Mesenchymal stem cell (in vitro differentiated cells and primary cell): Measurements from ENCODE around the gene C3orf20.

ENCODE experiments used
- DNase-seq: peaks from one replicate; pipeline ENCODE4 v3.0.0-alpha.2; 2013
- H2AFZ ChIP-seq: one replicate; pipeline ENCODE4 v1.6.1; 2013; ENCODE audit warnings: low read depth, mild to moderate bottlenecking, control low read depth, inconsistent platforms, low read length, moderate library complexity
- H2AK5ac ChIP-seq: 2 replicates; pipeline ENCODE4 v1.6.1; 2013; ENCODE audit warnings: low read length, moderate library complexity, mild to moderate bottlenecking, inconsistent platforms; ENCODE audit not compliant: severe bottlenecking
- H2BK120ac ChIP-seq: one replicate; pipeline ENCODE4 v1.6.1; 2013; ENCODE audit warnings: low read depth, mild to moderate bottlenecking, inconsistent platforms, low read length, moderate library complexity
- H2BK12ac ChIP-seq, 2 experiments: one replicate each; pipeline ENCODE4 v1.6.1; 2013; ENCODE audit warnings: inconsistent platforms in 2 of 2, low read length in 2 of 2, mild to moderate bottlenecking in 2 of 2, moderate library complexity in 2 of 2, control low read depth in 1 of 2
- H2BK15ac ChIP-seq: one replicate; pipeline ENCODE4 v1.6.1; 2013; ENCODE audit warnings: mild to moderate bottlenecking, low read depth, inconsistent platforms; ENCODE audit not compliant: poor library complexity, severe bottlenecking
- H2BK5ac ChIP-seq: 2 replicates; pipeline ENCODE4 v1.6.1; 2013; ENCODE audit warnings: low read depth, mild to moderate bottlenecking, low read length, control low read depth, inconsistent platforms; ENCODE audit not compliant: poor library complexity, severe bottlenecking
- H3K14ac ChIP-seq, 2 experiments: one replicate each; pipeline ENCODE4 v1.6.1; 2013; ENCODE audit warnings: inconsistent platforms in 2 of 2, low read length in 2 of 2, control low read depth in 1 of 2, mild to moderate bottlenecking in 1 of 2, moderate library complexity in 1 of 2
- H3K18ac ChIP-seq, 2 experiments: one replicate each; pipeline ENCODE4 v1.6.1; 2013; ENCODE audit warnings: inconsistent platforms in 2 of 2, low read length in 2 of 2, control low read depth in 1 of 2, low read depth in 1 of 2, mild to moderate bottlenecking in 1 of 2
- H3K23ac ChIP-seq, 2 experiments: one replicate each; pipeline ENCODE4 v1.6.1; 2013; ENCODE audit warnings: inconsistent platforms in 2 of 2, low read length in 2 of 2, mild to moderate bottlenecking in 2 of 2, moderate library complexity in 2 of 2, control low read depth in 1 of 2
- H3K27ac ChIP-seq: 2 replicates; pipeline ENCODE4 v1.5.1; 2013; ENCODE audit warnings: mild to moderate bottlenecking, moderate library complexity, low read length, control low read depth, inconsistent platforms; ENCODE audit not compliant: poor library complexity, severe bottlenecking
- H3K27me3 ChIP-seq, 2 experiments: 2 replicates each; pipeline versions ENCODE4 v1.6.1 to v1.7.0; 2013; ENCODE audit warnings: low read length in 2 of 2, mild to moderate bottlenecking in 2 of 2, moderate library complexity in 2 of 2, control low read depth in 1 of 2, inconsistent platforms in 1 of 2; ENCODE audit not compliant: control insufficient read depth in 1 of 2, insufficient read depth in 1 of 2
- H3K36me3 ChIP-seq, 2 experiments: 2 replicates each; pipeline versions ENCODE4 v1.6.1 to v1.7.0; 2013; ENCODE audit warnings: low read length in 2 of 2, control low read depth in 1 of 2, inconsistent platforms in 1 of 2, low read depth in 1 of 2, mild to moderate bottlenecking in 1 of 2; ENCODE audit not compliant: insufficient read depth in 2 of 2, control insufficient read depth in 1 of 2
- H3K4ac ChIP-seq, 2 experiments: one replicate each; pipeline ENCODE4 v1.6.1; 2013; ENCODE audit warnings: inconsistent platforms in 2 of 2, low read length in 2 of 2, mild to moderate bottlenecking in 2 of 2, moderate library complexity in 2 of 2, control low read depth in 1 of 2, low read depth in 1 of 2
- H3K4me1 ChIP-seq: 2 replicates; pipeline ENCODE4 v1.6.1; 2013; ENCODE audit warnings: low read depth, low read length, control low read depth; ENCODE audit not compliant: control insufficient read depth, insufficient read depth
- H3K4me2 ChIP-seq: 2 replicates; pipeline ENCODE4 v1.6.1; 2013; ENCODE audit warnings: low read length, mild to moderate bottlenecking, inconsistent platforms; ENCODE audit not compliant: poor library complexity, severe bottlenecking
- H3K4me3 ChIP-seq, 2 experiments: 2 replicates each; pipeline versions ENCODE4 v1.5.1 to v1.7.0; 2013; ENCODE audit warnings: low read length in 2 of 2, mild to moderate bottlenecking in 2 of 2, control low read depth in 1 of 2, low read depth in 1 of 2; ENCODE audit not compliant: insufficient read depth in 1 of 2
- H3K79me1 ChIP-seq: replicated peaks from 2 replicates; pipeline ENCODE4 v1.6.1; 2013; ENCODE audit warnings: mild to moderate bottlenecking, control low read depth, low read length, inconsistent platforms; ENCODE audit not compliant: poor library complexity, severe bottlenecking
- H3K9ac ChIP-seq: 2 replicates; pipeline ENCODE4 v1.7.0; 2013; ENCODE audit warnings: mild to moderate bottlenecking, low read length, moderate library complexity
- H3K9me3 ChIP-seq: 2 replicates; pipeline ENCODE4 v1.7.0; 2013; ENCODE audit warnings: mild to moderate bottlenecking, low read length; ENCODE audit not compliant: control insufficient read depth
- H4K8ac ChIP-seq: one replicate; pipeline ENCODE4 v1.6.1; 2013; ENCODE audit warnings: inconsistent platforms, mild to moderate bottlenecking, low read length, moderate library complexity
- H4K91ac ChIP-seq: one replicate; pipeline ENCODE4 v1.6.1; 2013; ENCODE audit warnings: mild to moderate bottlenecking, low read length, inconsistent platforms
- WGBS: methylation state at CpG from one replicate; pipeline ENCODE4 v1.1.7; 2013; ENCODE audit warnings: mixed read lengths; 5-methylcytosine and 5-hydroxymethylcytosine counted together

The C3orf20 gene

GRCh38 chr3:14717307-14717706 is 42.4 kb downstream of the C3orf20 start:
- H3K4me1 ChIP-seq: no peaks in the 10 kb centered on the region
- no peak overlapping the region for H2BK120ac ChIP-seq
- H2AFZ ChIP-seq: no peak overlapping the region
- 92% methylated on average over 1 of the region's 1 CpG for WGBS
- peaks cover 0 to 9% of the 10 kb centered on the region in 2 experiments for H3K27me3 ChIP-seq
- H3K23ac ChIP-seq: no peak overlapping the region
- H3K18ac ChIP-seq: no peak overlapping the region
- no peaks in the 10 kb centered on the region for H3K79me1 ChIP-seq
- DNase-seq: no peak
- H2AK5ac ChIP-seq: no peak overlapping the region
- H3K4ac ChIP-seq: no peak overlapping the region
- no peaks in the 10 kb centered on the region for H3K36me3 ChIP-seq
- H4K8ac ChIP-seq: no peak overlapping the region
- no peak overlapping the region for H3K4me2 ChIP-seq
- no peak overlapping the region for H2BK12ac ChIP-seq
- H3K4me3 ChIP-seq: no peak overlapping the region
- H2BK15ac ChIP-seq: no peak overlapping the region
- H2BK5ac ChIP-seq: no peak overlapping the region
- H3K9ac ChIP-seq: no peak overlapping the region
- H4K91ac ChIP-seq: no peak overlapping the region
- H3K27ac ChIP-seq: no peak overlapping the region
- no peak overlapping the region for H3K14ac ChIP-seq
- peaks cover 13% of the 10 kb centered on the region for H3K9me3 ChIP-seq

- Histone ChIP-seq H2BK12ac (no peak overlapping the region), H3K27ac (no peak overlapping the region), H3K18ac (no peak overlapping the region), H2BK15ac (no peak overlapping the region), H3K36me3 (no peaks in the 10 kb centered on the region), H3K9ac (no peak overlapping the region), H2BK5ac (no peak overlapping the region), H2AFZ (no peak overlapping the region), H3K4me2 (no peak overlapping the region), H4K8ac (no peak overlapping the region), H3K4me1 (no peaks in the 10 kb centered on the region), H3K14ac (no peak overlapping the region), H3K23ac (no peak overlapping the region), H4K91ac (no peak overlapping the region), H2AK5ac (no peak overlapping the region), H3K4me3 (no peak overlapping the region), H3K4ac (no peak overlapping the region), H3K9me3 (peaks cover 7% of the 10 kb centered on the region), H3K27me3 (peaks cover 0 to 9% of the 10 kb centered on the region in 2 experiments), H2BK120ac (no peak overlapping the region), H3K79me1 (no peaks in the 10 kb centered on the region)
- 91% methylated on average over 2 of the region's 2 CpGs for WGBS
- no peak for DNase-seq
Observed at GRCh38 chr3:14718539-14718938, 43.6 kb downstream of the C3orf20 start.

GRCh38 chr3:14719006-14719405 is 44.1 kb downstream of the C3orf20 start:
- Histone ChIP-seq H2AFZ (no peak overlapping the region), H2AK5ac (no peak overlapping the region), H2BK15ac (no peak overlapping the region), H3K27me3 (peaks cover 0 to 5% of the 10 kb centered on the region in 2 experiments), H3K4ac (no peak overlapping the region), H2BK12ac (no peak overlapping the region), H3K4me3 (no peak overlapping the region), H4K91ac (no peak overlapping the region), H3K27ac (no peak overlapping the region), H2BK5ac (no peak overlapping the region), H3K14ac (no peak overlapping the region), H3K4me1 (no peaks in the 10 kb centered on the region), H3K18ac (no peak overlapping the region), H3K9me3 (peaks cover 3% of the 10 kb centered on the region), H3K79me1 (no peaks in the 10 kb centered on the region), H3K9ac (no peak overlapping the region), H3K36me3 (no peaks in the 10 kb centered on the region), H2BK120ac (no peak overlapping the region), H3K23ac (no peak overlapping the region), H3K4me2 (no peak overlapping the region), H4K8ac (no peak overlapping the region)
- no peak for DNase-seq
- 93% methylated on average over 2 of the region's 2 CpGs for WGBS

GRCh38 chr3:14721126-14721864 is 46.4 kb downstream of the C3orf20 start:
- H4K91ac ChIP-seq: no peak overlapping the region
- H3K4me1 ChIP-seq: no peaks in the 10 kb centered on the region
- no peak overlapping the region for H2AFZ ChIP-seq
- H2BK12ac ChIP-seq: no peak overlapping the region
- H3K14ac ChIP-seq: no peak overlapping the region
- no peak overlapping the region for H3K4me3 ChIP-seq
- no peaks in the 10 kb centered on the region for H3K36me3 ChIP-seq
- H2BK15ac ChIP-seq: no peak overlapping the region
- H3K27ac ChIP-seq: no peak overlapping the region
- no peaks in the 10 kb centered on the region for H3K79me1 ChIP-seq
- DNase-seq: no peak
- H3K27me3 ChIP-seq: peaks cover 0 to 7% of the 10 kb centered on the region in 2 experiments
- H3K18ac ChIP-seq: no peak overlapping the region
- no peak overlapping the region for H2BK120ac ChIP-seq
- no peak overlapping the region for H3K9ac ChIP-seq
- no peak overlapping the region for H4K8ac ChIP-seq
- H2BK5ac ChIP-seq: no peak overlapping the region
- 60% methylated on average over 7 of the region's 8 CpGs for WGBS
- H3K4ac ChIP-seq: no peak overlapping the region
- no peak overlapping the region for H3K23ac ChIP-seq
- no peak overlapping the region for H3K4me2 ChIP-seq
- no peaks in the 10 kb centered on the region for H3K9me3 ChIP-seq
- no peak overlapping the region for H2AK5ac ChIP-seq
